ENCODE data around the gene KCNG2.
A peak's percentile ranks its signal among the peaks of the same experiment; 100 is the strongest.

KCNG2 gene

GRCh38 chr18:79944126-79944731 is 146.5 kb downstream of the KCNG2 start:
- TF ChIP-seq, protein P1, sequence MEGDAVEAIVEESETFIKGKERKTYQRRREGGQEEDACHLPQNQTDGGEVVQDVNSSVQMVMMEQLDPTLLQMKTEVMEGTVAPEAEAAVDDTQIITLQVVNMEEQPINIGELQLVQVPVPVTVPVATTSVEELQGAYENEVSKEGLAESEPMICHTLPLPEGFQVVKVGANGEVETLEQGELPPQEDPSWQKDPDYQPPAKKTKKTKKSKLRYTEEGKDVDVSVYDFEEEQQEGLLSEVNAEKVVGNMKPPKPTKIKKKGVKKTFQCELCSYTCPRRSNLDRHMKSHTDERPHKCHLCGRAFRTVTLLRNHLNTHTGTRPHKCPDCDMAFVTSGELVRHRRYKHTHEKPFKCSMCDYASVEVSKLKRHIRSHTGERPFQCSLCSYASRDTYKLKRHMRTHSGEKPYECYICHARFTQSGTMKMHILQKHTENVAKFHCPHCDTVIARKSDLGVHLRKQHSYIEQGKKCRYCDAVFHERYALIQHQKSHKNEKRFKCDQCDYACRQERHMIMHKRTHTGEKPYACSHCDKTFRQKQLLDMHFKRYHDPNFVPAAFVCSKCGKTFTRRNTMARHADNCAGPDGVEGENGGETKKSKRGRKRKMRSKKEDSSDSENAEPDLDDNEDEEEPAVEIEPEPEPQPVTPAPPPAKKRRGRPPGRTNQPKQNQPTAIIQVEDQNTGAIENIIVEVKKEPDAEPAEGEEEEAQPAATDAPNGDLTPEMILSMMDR (IDR thresholded peaks at IDR 0.05; ENCODE audit: low read depth, low read length): no peak
- DNase-seq (ENCODE audit: low read depth in 2 of 2): peak; percentile 18 to 56
- no peak overlapping the region for H3K4me3 ChIP-seq (replicated peaks in 1 of 2; ENCODE audit: low read depth in 2 of 2, low read length in 2 of 2)

DNA sequence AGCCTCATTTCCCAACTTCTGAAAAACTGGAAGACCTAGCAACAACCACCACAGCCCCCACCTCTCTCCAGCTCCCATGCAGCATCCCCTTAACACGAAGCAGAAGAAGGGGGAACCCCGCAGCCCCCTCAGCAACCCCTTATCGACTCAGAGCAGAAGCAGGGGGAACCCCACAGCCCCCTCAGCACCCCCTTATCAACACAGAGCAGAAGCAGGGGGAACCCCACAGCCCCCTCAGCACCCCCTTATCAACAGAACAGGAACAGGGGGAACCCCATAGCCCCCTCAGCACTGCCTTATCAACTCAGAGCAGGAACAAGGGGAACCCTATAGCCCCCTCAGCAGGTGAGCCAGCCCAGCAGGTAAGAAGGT is 147.0 kb downstream of the KCNG2 start:
- TF ChIP-seq, protein P1 (IDR thresholded peaks at IDR 0.05; ENCODE audit: low read depth, low read length): no peak
- no peak for DNase-seq (ENCODE audit: low read depth in 2 of 2)
- no peak overlapping the region for H3K4me3 ChIP-seq (replicated peaks in 1 of 2; ENCODE audit: low read depth in 2 of 2, low read length in 2 of 2)

DNA sequence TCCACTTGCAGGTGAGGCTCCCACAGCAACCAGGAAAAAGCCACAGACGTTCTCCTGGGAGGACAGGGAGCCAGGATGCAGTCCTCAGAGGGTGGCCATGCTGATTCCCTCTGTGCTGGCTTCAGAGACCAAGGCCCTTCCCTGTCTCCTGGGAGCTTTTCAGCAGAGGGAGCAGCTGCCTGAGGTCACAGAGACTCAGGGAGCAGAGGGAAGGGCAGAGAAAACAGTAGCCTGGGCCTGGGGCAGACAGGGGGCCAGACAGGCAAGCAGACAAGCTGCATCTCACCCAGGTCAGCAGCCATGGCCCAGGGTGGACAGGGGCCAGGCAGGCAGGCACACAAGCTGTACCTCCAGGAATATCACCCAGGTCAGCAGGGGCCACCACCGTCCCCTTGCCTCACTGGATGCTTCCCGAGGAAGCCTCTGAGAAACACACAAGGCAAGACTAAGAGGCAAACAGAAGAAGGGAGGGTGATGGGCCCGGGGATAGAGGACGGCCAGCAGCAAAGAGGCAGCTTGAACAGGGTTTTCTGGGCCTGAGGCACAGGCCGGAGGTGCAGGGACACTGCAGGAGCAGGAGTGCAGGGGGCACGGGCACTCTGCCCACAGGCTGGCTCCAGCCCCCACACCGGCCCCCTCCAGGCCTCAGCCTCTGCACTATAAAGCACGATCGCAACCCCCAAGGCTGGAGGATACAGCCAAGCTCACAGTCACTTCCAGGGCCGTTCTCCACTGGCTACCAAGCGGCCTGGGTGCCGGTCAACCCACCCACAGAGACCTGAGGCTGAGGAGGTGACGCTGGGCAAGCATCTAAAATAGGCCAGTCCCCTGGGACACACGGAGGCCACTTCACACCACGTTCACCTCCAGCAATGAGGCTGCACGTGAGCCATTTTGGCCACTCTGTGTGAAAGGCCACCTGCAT is 147.6 kb downstream of the KCNG2 start:
- TF ChIP-seq, protein P1 (IDR thresholded peaks at IDR 0.05; ENCODE audit: low read depth, low read length): no peak
- DNase-seq (ENCODE audit: low read depth in 2 of 2): no peak
- H3K4me3 ChIP-seq (replicated peaks in 1 of 2; ENCODE audit: low read depth in 2 of 2, low read length in 2 of 2): no peak overlapping the region

- peak in 1 of 2 donors; percentile 11 for DNase-seq (ENCODE audit: low read depth in 2 of 2)
- no peak overlapping the region for H3K4me3 ChIP-seq (replicated peaks in 1 of 2; ENCODE audit: low read depth in 2 of 2, low read length in 2 of 2)
- TF ChIP-seq, protein P1 (IDR thresholded peaks at IDR 0.05; ENCODE audit: low read depth, low read length): no peak
These were observed 149.5 kb downstream of the KCNG2 start for GRCh38 chr18:79947054-79947755.

DNA sequence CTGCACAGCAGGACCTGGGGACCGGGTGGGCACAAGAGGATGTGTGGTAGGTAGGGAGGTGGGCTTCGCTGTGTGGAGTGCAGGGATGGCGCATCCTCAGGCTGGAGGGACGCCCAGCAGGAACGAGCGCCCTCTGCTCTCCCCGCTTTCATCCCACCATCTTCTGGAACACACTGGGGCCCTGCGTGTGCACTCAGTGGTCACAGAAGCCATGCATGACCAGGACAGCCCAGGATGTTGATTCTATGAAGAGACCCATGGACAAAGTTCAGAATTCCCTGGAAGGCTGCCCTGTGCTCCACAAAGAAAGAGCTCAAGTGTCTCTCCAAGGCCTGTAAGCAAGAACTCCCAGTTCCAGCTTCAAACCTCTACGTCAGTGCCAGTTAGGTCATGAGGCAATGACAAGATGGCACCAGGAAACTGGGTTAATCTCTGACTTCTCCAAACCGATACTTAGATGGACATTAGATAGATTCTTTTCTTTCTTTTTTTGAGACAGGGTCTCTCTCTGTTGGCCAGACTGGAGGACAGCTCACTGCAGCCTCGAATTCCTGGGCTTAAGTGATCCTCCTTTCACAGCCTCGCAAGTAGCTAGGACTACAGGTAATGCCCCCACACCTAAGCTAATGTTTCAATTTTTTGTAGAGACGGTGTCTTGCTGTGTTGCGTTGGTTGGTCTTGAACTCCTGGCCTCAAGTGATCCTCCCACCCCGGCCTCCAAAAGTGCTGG is 150.3 kb downstream of the KCNG2 start:
- no peak for DNase-seq (ENCODE audit: low read depth in 2 of 2)
- no peak overlapping the region for H3K4me3 ChIP-seq (replicated peaks in 1 of 2; ENCODE audit: low read depth in 2 of 2, low read length in 2 of 2)
- TF ChIP-seq, protein P1 (IDR thresholded peaks at IDR 0.05; ENCODE audit: low read depth, low read length): no peak

DNA sequence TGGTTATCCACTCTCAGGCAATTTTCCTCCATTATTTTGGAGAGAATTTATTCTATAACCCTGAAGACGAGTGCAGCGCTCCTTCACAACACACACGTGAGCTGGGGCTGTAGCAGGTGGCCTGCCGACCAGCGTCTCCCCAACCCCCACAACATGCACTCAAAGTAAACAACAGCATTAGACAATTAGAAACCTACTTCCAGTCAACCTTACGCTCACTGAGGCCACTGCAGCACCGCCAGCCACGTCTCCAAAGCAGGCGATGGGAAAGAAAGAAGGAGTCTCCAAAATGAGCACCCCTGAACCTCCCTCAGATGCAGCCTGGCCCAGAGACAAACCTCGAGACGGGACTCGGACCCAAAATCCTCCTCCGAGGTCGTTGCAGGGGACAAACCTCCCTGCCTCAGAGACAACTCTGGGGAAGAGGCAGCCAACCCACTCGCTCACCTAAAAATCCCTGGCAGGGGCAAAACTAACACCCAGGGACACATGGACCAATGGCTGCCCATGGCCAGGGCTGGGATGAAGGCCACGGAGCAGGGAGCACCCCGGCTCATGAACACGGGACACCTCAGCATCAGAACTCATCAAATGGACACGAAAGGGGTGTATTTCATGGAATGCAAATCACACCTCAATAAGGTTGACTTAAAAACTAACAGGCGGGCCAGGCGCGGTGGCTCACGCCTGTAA is 151.1 kb downstream of the KCNG2 start:
- DNase-seq (ENCODE audit: low read depth in 2 of 2): no peak
- H3K4me3 ChIP-seq (replicated peaks in 1 of 2; ENCODE audit: low read depth in 2 of 2, low read length in 2 of 2): no peak overlapping the region
- TF ChIP-seq, protein P1 (IDR thresholded peaks at IDR 0.05; ENCODE audit: low read depth, low read length): no peak

All from cardiac fibroblast (primary cell).